Measurements from ENCODE around the gene ZNF740. TPM values are rescaled to one million over a fixed set of nuclear protein-coding genes. Genes with fewer than 3 reads are reported as not detected.

Gene ZNF740
- total and polyA plus RNA-seq, 2 donors (not counting 1 experiment from before 2014, with no cell fraction given), result 35.9 to 117 TPM

DNA sequence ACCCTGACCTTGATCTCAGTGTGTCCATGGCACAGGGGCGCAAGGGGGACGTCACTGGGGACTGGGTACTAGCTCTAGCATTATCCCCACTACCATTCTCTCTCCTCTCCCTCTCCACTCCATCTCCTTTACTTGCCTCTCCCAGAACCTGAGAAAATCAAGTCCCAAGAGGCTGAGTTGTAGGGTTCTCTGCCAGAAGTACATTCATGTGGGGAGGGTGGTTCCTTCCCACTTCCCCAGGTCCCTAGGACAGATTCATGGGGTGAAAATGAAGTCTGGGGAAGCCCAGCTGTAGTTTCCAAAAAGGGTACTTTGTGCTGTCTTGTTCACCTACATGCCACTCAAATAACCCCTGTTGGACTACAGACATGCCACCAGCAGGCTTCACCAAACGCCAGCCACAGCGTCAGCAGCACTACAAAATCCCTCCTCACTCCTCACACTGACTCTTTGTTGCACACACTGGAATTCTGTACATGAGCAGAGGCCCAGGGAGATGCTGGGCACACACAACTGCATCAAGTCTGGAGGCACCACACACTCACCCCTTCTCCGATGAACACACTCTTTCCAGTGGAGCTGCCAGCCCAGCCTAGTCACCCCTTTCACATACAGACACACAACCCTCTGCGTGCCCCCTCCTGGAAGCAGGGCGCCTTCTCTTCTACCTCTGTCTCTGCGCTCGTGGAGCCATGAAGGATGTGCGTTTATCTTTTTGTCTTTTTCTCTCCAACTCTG lies 44.5 kb downstream of the ZNF740 start:
- no peak overlapping the region for H3K27ac Mint-ChIP-seq
- Histone ChIP-seq H3K4me3 (ENCODE audit: control extremely low read depth in 1 of 5, extremely low read depth in 1 of 5, insufficient read depth in 1 of 5, low read depth in 2 of 5, low read length in 4 of 5) (no peak overlapping the region), H3K4me1 (ENCODE audit: control insufficient read depth in 2 of 2, insufficient read depth in 2 of 2, low read length in 2 of 2) (peaks cover 7 to 19% of the 10 kb centered on the region in 2 donors), H3K4me2 (replicated peaks; ENCODE audit: low read depth, low read length, poor library complexity, severe bottlenecking) (no peak overlapping the region), H4K20me1 (ENCODE audit: control insufficient read depth, insufficient read depth, low read length, poor library complexity, severe bottlenecking) (no peaks in the 10 kb centered on the region), H3K36me3 (replicated peaks in 1 of 2; ENCODE audit: control extremely low read depth in 1 of 2, control insufficient read depth in 1 of 2, extremely low read depth in 1 of 2, insufficient read depth in 2 of 2, low read length in 1 of 2) (no peaks in the 10 kb centered on the region), H3K9ac (ENCODE audit: low read length) (no peak overlapping the region), H3K79me2 (ENCODE audit: control insufficient read depth, insufficient read depth, low read length) (no peaks in the 10 kb centered on the region), H2AFZ (ENCODE audit: insufficient read depth, low read depth, low read length, poor library complexity, severe bottlenecking) (no peak overlapping the region), H3K27me3 (replicated peaks in 1 of 4; ENCODE audit: control extremely low read depth in 1 of 4, control insufficient read depth in 3 of 4, insufficient read depth in 4 of 4, low read length in 3 of 4) (no peaks in the 10 kb centered on the region), H3K27ac (ENCODE audit: low read length in 2 of 2) (no peak overlapping the region), H3K9me3 (ENCODE audit: control extremely low read depth in 1 of 3, control insufficient read depth in 2 of 3, insufficient read depth in 1 of 3, low read length in 2 of 3) (no peaks in the 10 kb centered on the region)
- no peak overlapping the region for H3K4me3 Mint-ChIP-seq
- H3K9me3 Mint-ChIP-seq (ENCODE audit: insufficient read depth), result no peaks in the 10 kb centered on the region
- no peak for DNase-seq
- ChIA-PET POLR2A (interaction anchor here (1.4 kb wide), 1 partner anchor 11 kb away, joined by 3 read pairs; no protein-coding TSS in a partner anchor), CTCF (interaction anchor here (0.8 to 1.3 kb wide), 3 partner anchors 11 to 26 kb away, joined by 3 to 5 read pairs (median 4); no protein-coding TSS in a partner anchor)
- WGBS (ENCODE audit: insufficient coverage), result 92% methylated on average over 8 of the region's 10 CpGs
- no peaks in the 10 kb centered on the region for H3K27me3 Mint-ChIP-seq
- peaks cover 19% of the 10 kb centered on the region for H3K4me1 Mint-ChIP-seq
- intact Hi-C loops (cut with micrococcal nuclease), result no loop called here
- TF ChIP-seq, protein P1, sequence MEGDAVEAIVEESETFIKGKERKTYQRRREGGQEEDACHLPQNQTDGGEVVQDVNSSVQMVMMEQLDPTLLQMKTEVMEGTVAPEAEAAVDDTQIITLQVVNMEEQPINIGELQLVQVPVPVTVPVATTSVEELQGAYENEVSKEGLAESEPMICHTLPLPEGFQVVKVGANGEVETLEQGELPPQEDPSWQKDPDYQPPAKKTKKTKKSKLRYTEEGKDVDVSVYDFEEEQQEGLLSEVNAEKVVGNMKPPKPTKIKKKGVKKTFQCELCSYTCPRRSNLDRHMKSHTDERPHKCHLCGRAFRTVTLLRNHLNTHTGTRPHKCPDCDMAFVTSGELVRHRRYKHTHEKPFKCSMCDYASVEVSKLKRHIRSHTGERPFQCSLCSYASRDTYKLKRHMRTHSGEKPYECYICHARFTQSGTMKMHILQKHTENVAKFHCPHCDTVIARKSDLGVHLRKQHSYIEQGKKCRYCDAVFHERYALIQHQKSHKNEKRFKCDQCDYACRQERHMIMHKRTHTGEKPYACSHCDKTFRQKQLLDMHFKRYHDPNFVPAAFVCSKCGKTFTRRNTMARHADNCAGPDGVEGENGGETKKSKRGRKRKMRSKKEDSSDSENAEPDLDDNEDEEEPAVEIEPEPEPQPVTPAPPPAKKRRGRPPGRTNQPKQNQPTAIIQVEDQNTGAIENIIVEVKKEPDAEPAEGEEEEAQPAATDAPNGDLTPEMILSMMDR (IDR thresholded peaks at IDR 0.05), result no peak
- no peak for TF ChIP-seq EZH2 (IDR thresholded peaks at IDR 0.05; ENCODE audit: borderline replicate concordance, insufficient read depth, low read depth, low read length, poor library complexity, severe bottlenecking)
- ATAC-seq (ENCODE audit: low read depth), result no peak

Measured in B cell (primary cell).